Esophagus muscularis mucosa (tissue), 4 donors: Measurements from ENCODE around the gene BEND6.

ENCODE experiments used
- CTCF ChIP-seq, 3 experiments: fragments of 200-600 bp in 2 of 3; fragments of 450-650 bp in 1 of 3; sonication (generic) in 2 of 3; IDR thresholded peaks; one replicate each; pipeline ENCODE4 v1.5.1; 2017 to 2019; ENCODE audit warnings: antibody characterized with exemption in 3 of 3, mild to moderate bottlenecking in 2 of 3, moderate library complexity in 1 of 3
- EP300 ChIP-seq: sonication (generic); formaldehyde crosslinking; IDR thresholded peaks from one replicate; pipeline ENCODE4 v1.6.1; 2017; ENCODE audit warnings: antibody characterized with exemption
- POLR2AphosphoS5 ChIP-seq, 2 donors: sonication (generic); formaldehyde crosslinking; IDR thresholded peaks; one replicate each; pipeline ENCODE4 v1.6.1; 2017; ENCODE audit warnings: antibody characterized with exemption in 2 of 2

GRCh38 chr6:56930846-56931245, 24.1 kb upstream of the BEND6 start:
- TF ChIP-seq CTCF (IDR thresholded peaks at IDR 0.05) (no peak), POLR2AphosphoS5 (IDR thresholded peaks at IDR 0.05) (no peak), EP300 (no peak)
